Natural killer cell (primary cell): ENCODE data around the gene PTDSS2. TPM values are rescaled to one million over a fixed set of nuclear protein-coding genes. Genes with fewer than 3 reads are reported as not detected.

Source experiments
- ATAC-seq, 3 donors: fragments of 150-1000 bp in 2 of 3; fragments of 200-7000 bp in 1 of 3; cut with Tn5 transposase; 1 replicate in 1 of 3; 2 replicates in 2 of 3; pipeline ENCODE4 v1.10.0; 2021; ENCODE audit warnings: mild to moderate bottlenecking in 2 of 3, moderate library complexity in 2 of 3
- DNase-seq, 2 donors: peaks; one replicate each; pipeline versions ENCODE4 v3.0.0 to v3.0.0-alpha.2; 2013 to 2021; ENCODE audit warnings: mixed read lengths in 1 of 2
- H3K27ac ChIP-seq: one replicate; pipeline ENCODE4 v1.5.1; 2013; ENCODE audit warnings: mild to moderate bottlenecking, low read length
- H3K27me3 ChIP-seq: one replicate; pipeline ENCODE4 v1.6.1; 2013; ENCODE audit warnings: low read length; ENCODE audit not compliant: control insufficient read depth, insufficient read depth
- H3K36me3 ChIP-seq: one replicate; pipeline ENCODE4 v1.6.1; 2013; ENCODE audit warnings: low read length; ENCODE audit not compliant: control insufficient read depth, insufficient read depth
- H3K4me1 ChIP-seq: one replicate; pipeline ENCODE4 v1.6.1; 2013; ENCODE audit warnings: low read length; ENCODE audit not compliant: control insufficient read depth, insufficient read depth
- H3K4me3 ChIP-seq: one replicate; pipeline ENCODE4 v1.5.1; 2013; ENCODE audit warnings: low read length
- H3K9me3 ChIP-seq: one replicate; pipeline ENCODE4 v1.6.1; 2013; ENCODE audit warnings: low read length; ENCODE audit not compliant: control insufficient read depth, insufficient read depth
- H3K27ac Mint-ChIP-seq, 2 donors: one replicate each; pipeline ENCODE4 v1.8.0; 2022; ENCODE audit warnings: mild to moderate bottlenecking in 2 of 2, mixed read lengths in 2 of 2, moderate library complexity in 1 of 2
- H3K27me3 Mint-ChIP-seq, 2 donors: one replicate each; pipeline ENCODE4 v1.8.0; 2022; ENCODE audit warnings: low read depth in 2 of 2, mixed read lengths in 2 of 2
- H3K36me3 Mint-ChIP-seq: one replicate; pipeline ENCODE4 v1.8.0; 2022; ENCODE audit warnings: mixed read lengths
- H3K4me1 Mint-ChIP-seq, 2 donors: one replicate each; pipeline ENCODE4 v1.8.0; 2022; ENCODE audit warnings: mixed read lengths in 2 of 2
- H3K4me3 Mint-ChIP-seq: one replicate; pipeline ENCODE4 v1.8.0; 2022; ENCODE audit warnings: mild to moderate bottlenecking, moderate library complexity, mixed read lengths
- H3K9me3 Mint-ChIP-seq, 2 donors: one replicate each; pipeline ENCODE4 v1.8.0; 2022; ENCODE audit warnings: mixed read lengths in 2 of 2
- whole genome bisulfite sequencing: methylation state at CpG from one replicate; pipeline ENCODE4 v1.1.7; 2013; ENCODE audit warnings: missing lambda C conversion rate; ENCODE audit not compliant: insufficient coverage; 5-methylcytosine and 5-hydroxymethylcytosine counted together
- intact Hi-C: fragments of 100-400 bp; cut with micrococcal nuclease; formaldehyde crosslinking; loops from one replicate; pipeline ENCODE4 v1.14.2; 2022
- total RNA-seq, 4 donors: library from RNA; stranded (reverse); fragments of 120-200 nt in 1 of 4; gene quantifications; one replicate each; pipeline versions ENCODE4 v1.2.3 to v1.2.4, GENCODE V29; 2013 to 2022
- TF ChIP-seq, protein P1 (sequence below): fragments of 200-600 bp; IDR thresholded peaks from one replicate; pipeline ENCODE4 v1.8.0; 2022; ENCODE audit warnings: antibody characterized with exemption

PTDSS2 gene
- total RNA-seq, 3 donors from 2014 or later (not counting 1 experiment from before 2014, with no cell fraction given) = 21.5 to 25.1 (median 23.4) TPM

DNA sequence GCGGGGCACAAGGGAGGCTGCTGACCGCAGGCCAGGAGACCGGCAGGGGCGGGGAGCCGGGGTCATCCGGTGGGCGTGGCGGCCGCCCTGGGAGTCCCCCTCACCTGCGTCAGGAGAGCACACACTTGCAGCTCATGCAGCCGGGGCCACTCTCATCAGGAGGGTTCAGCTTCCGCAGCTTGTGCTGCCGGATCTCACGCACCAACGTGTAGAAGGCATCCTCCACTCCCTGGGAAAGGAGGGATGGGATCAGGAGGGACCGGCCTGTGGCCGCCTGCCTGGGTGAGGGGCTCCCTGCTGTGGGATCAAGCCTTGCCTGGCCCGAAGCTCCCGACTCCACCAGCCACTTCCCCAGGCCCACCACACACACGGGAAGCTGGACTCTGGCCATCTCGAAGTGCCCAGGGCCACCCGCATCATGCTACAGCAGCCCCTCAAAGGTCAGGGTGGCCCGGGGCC, 82.5 kb downstream of the PTDSS2 start:
- no peaks in the 10 kb centered on the region for H3K27me3 Mint-ChIP-seq
- no peak overlapping the region for H3K4me3 Mint-ChIP-seq
- DNase-seq = no peak
- Histone ChIP-seq H3K27me3 (no peaks in the 10 kb centered on the region), H3K4me1 (peaks cover 26% of the 10 kb centered on the region), H3K27ac (no peak overlapping the region), H3K4me3 (no peak overlapping the region), H3K36me3 (peaks cover 11% of the 10 kb centered on the region), H3K9me3 (no peaks in the 10 kb centered on the region)
- intact Hi-C loops = no loop called here
- H3K9me3 Mint-ChIP-seq = no peaks in the 10 kb centered on the region
- WGBS = 95% methylated on average over 23 of the region's 23 CpGs
- ATAC-seq = no peak
- H3K36me3 Mint-ChIP-seq = no peaks in the 10 kb centered on the region
- H3K27ac Mint-ChIP-seq = no peak overlapping the region
- peaks cover 0 to 18% of the 10 kb centered on the region in 2 donors for H3K4me1 Mint-ChIP-seq
- TF ChIP-seq, protein P1, sequence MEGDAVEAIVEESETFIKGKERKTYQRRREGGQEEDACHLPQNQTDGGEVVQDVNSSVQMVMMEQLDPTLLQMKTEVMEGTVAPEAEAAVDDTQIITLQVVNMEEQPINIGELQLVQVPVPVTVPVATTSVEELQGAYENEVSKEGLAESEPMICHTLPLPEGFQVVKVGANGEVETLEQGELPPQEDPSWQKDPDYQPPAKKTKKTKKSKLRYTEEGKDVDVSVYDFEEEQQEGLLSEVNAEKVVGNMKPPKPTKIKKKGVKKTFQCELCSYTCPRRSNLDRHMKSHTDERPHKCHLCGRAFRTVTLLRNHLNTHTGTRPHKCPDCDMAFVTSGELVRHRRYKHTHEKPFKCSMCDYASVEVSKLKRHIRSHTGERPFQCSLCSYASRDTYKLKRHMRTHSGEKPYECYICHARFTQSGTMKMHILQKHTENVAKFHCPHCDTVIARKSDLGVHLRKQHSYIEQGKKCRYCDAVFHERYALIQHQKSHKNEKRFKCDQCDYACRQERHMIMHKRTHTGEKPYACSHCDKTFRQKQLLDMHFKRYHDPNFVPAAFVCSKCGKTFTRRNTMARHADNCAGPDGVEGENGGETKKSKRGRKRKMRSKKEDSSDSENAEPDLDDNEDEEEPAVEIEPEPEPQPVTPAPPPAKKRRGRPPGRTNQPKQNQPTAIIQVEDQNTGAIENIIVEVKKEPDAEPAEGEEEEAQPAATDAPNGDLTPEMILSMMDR = no peak

DNA sequence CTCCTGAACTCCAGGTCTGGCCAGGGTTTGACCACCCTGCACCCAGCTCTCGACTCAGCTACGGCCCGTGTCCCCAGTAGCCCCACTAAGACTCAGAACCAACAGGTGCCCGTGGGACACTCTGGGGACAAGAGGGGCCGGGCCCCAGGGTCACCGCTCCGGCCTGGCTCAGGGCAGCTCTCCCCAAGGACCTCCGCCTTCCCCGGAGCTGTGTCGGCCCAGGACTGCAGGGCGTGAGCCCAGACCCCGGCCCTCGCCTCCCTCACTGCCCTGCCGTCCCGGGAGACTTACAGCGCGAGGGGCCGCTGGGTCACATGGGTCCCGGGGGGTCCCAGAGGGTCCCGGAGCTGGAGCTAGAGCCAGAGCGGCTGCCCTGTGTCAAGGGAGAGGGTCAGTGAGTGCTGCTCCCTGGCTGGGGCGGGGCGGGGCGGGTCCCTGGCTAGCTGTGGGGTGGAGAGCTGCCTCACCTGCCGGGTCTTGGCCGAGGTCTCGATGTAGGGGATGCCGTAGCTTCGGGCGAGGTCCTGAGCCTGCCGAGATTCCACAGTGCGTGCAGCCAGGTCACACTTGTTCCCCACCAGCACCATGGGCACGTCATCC, 83.0 kb downstream of the PTDSS2 start:
- TF ChIP-seq, protein P1 = no peak
- H3K4me1 Mint-ChIP-seq = peaks cover 0 to 24% of the 10 kb centered on the region in 2 donors
- H3K4me3 ChIP-seq = no peak overlapping the region
- no peak overlapping the region for H3K4me3 Mint-ChIP-seq
- peaks cover 11% of the 10 kb centered on the region for H3K36me3 ChIP-seq
- no peaks in the 10 kb centered on the region for H3K9me3 Mint-ChIP-seq
- no peaks in the 10 kb centered on the region for H3K27me3 Mint-ChIP-seq
- no peaks in the 10 kb centered on the region for H3K36me3 Mint-ChIP-seq
- no peaks in the 10 kb centered on the region for H3K9me3 ChIP-seq
- intact Hi-C loops = no loop called here
- ATAC-seq = no peak
- no peak overlapping the region for H3K27ac ChIP-seq
- 97% methylated on average over 33 of the region's 33 CpGs for WGBS
- H3K27ac Mint-ChIP-seq = no peak overlapping the region
- no peaks in the 10 kb centered on the region for H3K27me3 ChIP-seq
- H3K4me1 ChIP-seq = peaks cover 31% of the 10 kb centered on the region
- no peak for DNase-seq

DNA sequence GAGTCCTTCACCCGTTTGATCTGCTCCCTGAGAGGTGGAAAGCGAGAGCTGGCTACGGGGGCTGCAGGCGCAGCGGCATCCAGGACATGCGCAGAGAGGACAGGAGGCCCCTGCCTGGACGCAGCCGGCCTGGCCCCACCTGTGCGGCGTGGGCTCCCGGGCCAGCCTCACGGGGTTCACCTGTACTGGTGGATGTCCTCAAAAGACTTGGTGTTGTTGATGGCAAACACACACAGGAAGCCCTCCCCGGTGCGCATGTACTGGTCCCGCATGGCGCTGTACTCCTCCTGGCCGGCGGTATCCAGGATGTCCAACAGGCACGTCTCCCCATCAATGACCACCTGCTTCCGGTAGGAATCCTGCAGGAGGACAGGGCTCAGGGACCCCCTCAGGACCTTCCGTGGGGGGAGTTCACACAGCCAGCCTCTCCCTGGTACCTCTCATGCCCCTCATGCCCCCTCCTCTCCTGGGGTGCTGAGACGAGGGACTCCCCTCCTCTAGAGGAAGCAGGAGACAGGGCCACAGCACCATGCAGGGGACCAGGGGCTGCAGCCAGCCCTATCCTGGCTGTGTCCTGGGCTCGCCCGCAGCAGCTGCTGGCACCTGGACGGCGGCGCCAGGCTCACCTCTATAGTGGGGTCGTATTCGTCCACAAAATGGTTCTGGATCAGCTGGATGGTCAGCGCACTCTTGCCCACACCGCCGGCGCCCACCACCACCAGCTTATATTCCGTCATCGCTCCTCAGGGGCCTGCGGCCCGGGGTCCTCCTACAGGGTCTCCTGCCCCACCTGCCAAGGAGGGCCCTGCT, 83.7 kb downstream of the PTDSS2 start:
- no peak overlapping the region for H3K27ac ChIP-seq
- H3K27ac Mint-ChIP-seq = no peak overlapping the region
- ATAC-seq (no peak), DNase-seq (no peak)
- H3K36me3 ChIP-seq = peaks cover 11% of the 10 kb centered on the region
- peaks cover 0 to 25% of the 10 kb centered on the region in 2 donors for H3K4me1 Mint-ChIP-seq
- no peaks in the 10 kb centered on the region for H3K27me3 Mint-ChIP-seq
- no peaks in the 10 kb centered on the region for H3K27me3 ChIP-seq
- 97% methylated on average over 37 of the region's 37 CpGs for WGBS
- H3K36me3 Mint-ChIP-seq = no peaks in the 10 kb centered on the region
- TF ChIP-seq, protein P1 = no peak
- no peaks in the 10 kb centered on the region for H3K9me3 ChIP-seq
- H3K4me3 ChIP-seq = no peak overlapping the region
- H3K4me1 ChIP-seq = peaks cover 37% of the 10 kb centered on the region
- H3K4me3 Mint-ChIP-seq = no peak overlapping the region
- H3K9me3 Mint-ChIP-seq = no peaks in the 10 kb centered on the region
- intact Hi-C loops = no loop called here
